Measurements from ENCODE around the gene PCYOX1L.

DNA sequence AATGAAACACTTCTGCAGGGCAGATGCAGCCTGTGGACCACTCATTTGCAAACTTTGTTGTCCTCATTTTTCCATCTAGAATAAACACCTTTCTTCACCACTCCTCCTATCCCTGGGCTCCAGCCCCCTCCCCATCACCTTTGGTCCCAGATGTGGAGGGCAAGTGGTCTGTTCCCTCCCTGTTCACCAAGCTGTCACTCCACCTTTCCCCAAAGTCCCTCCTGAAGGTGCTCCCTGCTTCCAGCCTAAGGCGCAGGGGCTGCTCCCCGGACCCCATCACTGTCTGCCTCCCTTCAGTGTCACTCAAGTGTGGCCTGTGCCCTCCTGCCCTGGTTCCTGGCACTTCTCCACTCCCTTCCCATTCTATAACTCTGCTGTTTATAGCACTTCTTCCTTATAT is 6.9 kb downstream of the PCYOX1L start:
- TF ChIP-seq EZH2 (IDR thresholded peaks at IDR 0.05; ENCODE audit: insufficient read depth, poor library complexity, severe bottlenecking) (no peak), EZH2phosphoT487 (IDR thresholded peaks at IDR 0.05; ENCODE audit: insufficient read depth, low read depth) (no peak)

Data from GM23248 (cell line).